ENCODE measurements around the gene CCR7. TPM values are rescaled to one million over a fixed set of nuclear protein-coding genes. Genes with fewer than 3 reads are reported as not detected.

Gene CCR7
- total RNA-seq, 2 donors from 2014 or later, result 0.53 TPM; not detected in 1

GRCh38 chr17:40608061-40608581 lies 42.8 kb upstream of the CCR7 start:
- no peak overlapping the region for H3K27ac Mint-ChIP-seq
- no peaks in the 10 kb centered on the region for H3K4me1 ChIP-seq (ENCODE audit: control insufficient read depth, insufficient read depth, low read length)
- H3K36me3 Mint-ChIP-seq (ENCODE audit: low read depth), result no peaks in the 10 kb centered on the region
- TF ChIP-seq CTCF (conservative IDR thresholded peaks at IDR 0.05), result no peak
- WGBS, 2 experiments (ENCODE audit: insufficient coverage in 1 of 2, insufficient read length in 1 of 2), result 89 to 90% methylated on average over 5 to 6 of the region's 6 CpGs
- H3K27me3 Mint-ChIP-seq (ENCODE audit: insufficient read depth), result no peaks in the 10 kb centered on the region
- DNase-seq, result no peak
- no peaks in the 10 kb centered on the region for H3K27me3 ChIP-seq (ENCODE audit: control insufficient read depth, insufficient read depth, low read length, poor library complexity, severe bottlenecking)
- H3K36me3 ChIP-seq (ENCODE audit: control insufficient read depth, insufficient read depth, low read length), result no peaks in the 10 kb centered on the region
- no peak overlapping the region for H3K4me3 ChIP-seq (ENCODE audit: low read length)
- peaks cover 2% of the 10 kb centered on the region for H3K4me1 Mint-ChIP-seq
- no peak overlapping the region for H3K4me3 Mint-ChIP-seq
- H3K9me3 Mint-ChIP-seq, result no peaks in the 10 kb centered on the region
- H3K9me3 ChIP-seq (ENCODE audit: control insufficient read depth, low read length), result no peaks in the 10 kb centered on the region
- H3K9ac ChIP-seq (ENCODE audit: extremely low read depth, low read length, poor library complexity, severe bottlenecking), result no peak overlapping the region
- no peak overlapping the region for H3K27ac ChIP-seq (ENCODE audit: low read depth, low read length)

- H3K4me1 Mint-ChIP-seq, result peaks cover 2% of the 10 kb centered on the region
- H3K4me3 Mint-ChIP-seq, result no peak overlapping the region
- WGBS, 2 experiments (ENCODE audit: insufficient coverage in 1 of 2, insufficient read length in 1 of 2), result 91% methylated on average over 4 to 5 of the region's 5 CpGs
Measured at GRCh38 chr17:40607641-40608040, 42.4 kb upstream of the CCR7 start.

GRCh38 chr17:40606548-40607353 lies 41.5 kb upstream of the CCR7 start:
- no peaks in the 10 kb centered on the region for H3K27me3 Mint-ChIP-seq (ENCODE audit: insufficient read depth)
- no peaks in the 10 kb centered on the region for H3K36me3 Mint-ChIP-seq (ENCODE audit: low read depth)
- no peak overlapping the region for H3K27ac Mint-ChIP-seq
- no peak overlapping the region for H3K27ac ChIP-seq (ENCODE audit: low read depth, low read length)
- 67 to 83% methylated on average over 4 to 10 of the region's 10 CpGs for WGBS, 2 experiments (ENCODE audit: insufficient coverage in 1 of 2, insufficient read length in 1 of 2)
- H3K9ac ChIP-seq (ENCODE audit: extremely low read depth, low read length, poor library complexity, severe bottlenecking), result no peak overlapping the region
- H3K4me1 ChIP-seq (ENCODE audit: control insufficient read depth, insufficient read depth, low read length), result no peaks in the 10 kb centered on the region
- TF ChIP-seq CTCF (conservative IDR thresholded peaks at IDR 0.05), result no peak
- DNase-seq, result no peak
- H3K9me3 ChIP-seq (ENCODE audit: control insufficient read depth, low read length), result no peaks in the 10 kb centered on the region
- H3K4me3 Mint-ChIP-seq, result no peak overlapping the region
- H3K9me3 Mint-ChIP-seq, result no peaks in the 10 kb centered on the region
- H3K36me3 ChIP-seq (ENCODE audit: control insufficient read depth, insufficient read depth, low read length), result no peaks in the 10 kb centered on the region
- H3K4me1 Mint-ChIP-seq, result no peaks in the 10 kb centered on the region
- H3K27me3 ChIP-seq (ENCODE audit: control insufficient read depth, insufficient read depth, low read length, poor library complexity, severe bottlenecking), result no peaks in the 10 kb centered on the region
- H3K4me3 ChIP-seq (ENCODE audit: low read length), result no peak overlapping the region

More at GRCh38 chr17:40607641-40608040, 42.4 kb upstream of the CCR7 start:
- Mint-ChIP-seq H3K27me3 (ENCODE audit: insufficient read depth) (no peaks in the 10 kb centered on the region), H3K9me3 (no peaks in the 10 kb centered on the region), H3K27ac (no peak overlapping the region), H3K36me3 (ENCODE audit: low read depth) (no peaks in the 10 kb centered on the region)
- DNase-seq, result no peak
- no peak overlapping the region for H3K4me3 ChIP-seq (ENCODE audit: low read length)
- H3K4me1 ChIP-seq (ENCODE audit: control insufficient read depth, insufficient read depth, low read length), result no peaks in the 10 kb centered on the region
- H3K27ac ChIP-seq (ENCODE audit: low read depth, low read length), result no peak overlapping the region
- H3K36me3 ChIP-seq (ENCODE audit: control insufficient read depth, insufficient read depth, low read length), result no peaks in the 10 kb centered on the region
- H3K9me3 ChIP-seq (ENCODE audit: control insufficient read depth, low read length), result no peaks in the 10 kb centered on the region
- H3K27me3 ChIP-seq (ENCODE audit: control insufficient read depth, insufficient read depth, low read length, poor library complexity, severe bottlenecking), result no peaks in the 10 kb centered on the region
- no peak overlapping the region for H3K9ac ChIP-seq (ENCODE audit: extremely low read depth, low read length, poor library complexity, severe bottlenecking)
- TF ChIP-seq CTCF (conservative IDR thresholded peaks at IDR 0.05), result no peak

All from endodermal cell (in vitro differentiated cells).